IMR-90 (cell line): ENCODE measurements around the gene TNFAIP8L1.

ENCODE experiments used
- CEBPB ChIP-seq: IDR thresholded peaks from 2 replicates; pipeline ENCODE4 v1.6.1; 2012; ENCODE audit warnings: low read depth, low read length, improper control_type of control experiment
- CTCF ChIP-seq: conservative IDR thresholded peaks from 2 replicates; pipeline ENCODE4 v1.5.1; 2012; ENCODE audit warnings: mild to moderate bottlenecking, low read depth, low read length, improper control_type of control experiment
- FOS ChIP-seq: fragments of 150-350 bp; IDR thresholded peaks from 2 replicates; pipeline ENCODE4 v1.6.1; 2016; ENCODE audit warnings: low read depth, low read length
- MAFK ChIP-seq: IDR thresholded peaks from 2 replicates; pipeline ENCODE4 v1.6.1; 2012; ENCODE audit warnings: low read depth, low read length, improper control_type of control experiment
- MAZ ChIP-seq: IDR thresholded peaks from 2 replicates; pipeline ENCODE4 v1.6.1; 2012; ENCODE audit warnings: low read depth, mild to moderate bottlenecking, low read length, improper control_type of control experiment, moderate library complexity, borderline replicate concordance
- MXI1 ChIP-seq: IDR thresholded peaks from 2 replicates; pipeline ENCODE4 v1.6.1; 2012; ENCODE audit warnings: low read depth, mild to moderate bottlenecking, low read length, moderate library complexity, borderline replicate concordance
- NFE2L2 ChIP-seq: fragments of 150-350 bp; IDR thresholded peaks from 2 replicates; pipeline ENCODE4 v1.6.1; 2016; ENCODE audit warnings: low read depth, mild to moderate bottlenecking, low read length
- POLR2A ChIP-seq: IDR thresholded peaks from 2 replicates; pipeline ENCODE4 v1.6.1; 2012; ENCODE audit warnings: mild to moderate bottlenecking, low read depth, low read length
- RAD21 ChIP-seq: IDR thresholded peaks from 2 replicates; pipeline ENCODE4 v1.6.1; 2012; ENCODE audit warnings: low read length, improper control_type of control experiment
- RCOR1 ChIP-seq: IDR thresholded peaks from 2 replicates; pipeline ENCODE4 v1.6.1; 2012; ENCODE audit warnings: mild to moderate bottlenecking, low read length, improper control_type of control experiment; ENCODE audit not compliant: insufficient replicate concordance

GRCh38 chr19:4647676-4648644 lies 8.6 kb downstream of the TNFAIP8L1 start:
- TF ChIP-seq CTCF (no peak), MAFK (no peak), NFE2L2 (no peak), RAD21 (no peak), POLR2A (no peak), CEBPB (no peak), MXI1 (no peak), RCOR1 (no peak), FOS (no peak), MAZ (no peak)
